Measurements from ENCODE around the gene KDF1. TPM values are rescaled to one million over a fixed set of nuclear protein-coding genes. Genes with fewer than 3 reads are reported as not detected.

The KDF1 gene
- total and polyA plus RNA-seq, 2 of the 13 experiments (the other 11 are each of a cell fraction or from before 2014, with no cell fraction given) = 1.9 to 4.9 TPM

DNA sequence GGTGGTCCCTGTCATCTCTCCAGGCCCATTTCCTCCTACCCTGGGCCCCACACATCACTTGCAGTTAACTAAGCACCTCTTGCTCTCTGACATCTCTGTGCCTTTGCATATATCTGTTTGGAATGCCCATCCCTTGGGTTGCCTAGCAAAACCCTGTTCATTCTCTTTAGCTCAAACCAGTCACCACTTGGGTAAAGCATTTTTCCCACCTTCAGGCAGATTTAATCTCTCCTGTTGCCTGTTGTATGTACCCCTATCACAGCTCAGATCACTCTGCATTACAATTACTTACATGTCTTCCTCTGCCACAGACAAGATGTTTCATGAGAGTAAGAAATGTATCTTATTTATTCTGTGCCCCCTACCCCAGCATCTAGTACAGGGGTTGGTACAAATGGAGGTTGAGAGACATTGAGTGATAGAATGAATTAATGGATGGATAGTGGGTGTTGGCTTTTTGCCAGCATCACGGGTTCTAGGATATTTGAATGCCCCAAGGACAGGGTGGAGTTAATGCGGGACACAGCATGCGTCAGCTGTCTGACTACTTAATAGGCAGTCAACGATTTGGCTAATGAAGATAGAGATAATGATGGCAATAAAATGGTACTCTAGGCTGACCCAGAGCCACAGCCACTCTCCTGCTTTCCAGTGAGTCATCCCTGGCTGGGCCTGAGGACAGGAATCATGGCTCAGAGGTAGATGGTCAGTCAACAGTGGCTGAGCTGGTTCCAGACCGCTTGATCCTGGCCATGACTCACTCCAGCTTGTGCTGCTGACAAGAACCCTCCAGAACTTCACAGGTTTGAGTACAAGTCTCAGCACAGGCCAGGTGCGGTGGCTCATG, 53.0 kb downstream of the KDF1 start (continued):
- no peak for TF ChIP-seq ZNF749 (CRISPR knock-in tag; IDR thresholded peaks at IDR 0.05; ENCODE audit: borderline replicate concordance)
- TF ChIP-seq, protein P1, sequence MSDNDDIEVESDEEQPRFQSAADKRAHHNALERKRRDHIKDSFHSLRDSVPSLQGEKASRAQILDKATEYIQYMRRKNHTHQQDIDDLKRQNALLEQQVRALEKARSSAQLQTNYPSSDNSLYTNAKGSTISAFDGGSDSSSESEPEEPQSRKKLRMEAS (IDR thresholded peaks at IDR 0.05) = no peak
- TF ChIP-seq ZNF446 (CRISPR knock-in tag; IDR thresholded peaks at IDR 0.05) = no peak
- TF ChIP-seq, protein P2, sequence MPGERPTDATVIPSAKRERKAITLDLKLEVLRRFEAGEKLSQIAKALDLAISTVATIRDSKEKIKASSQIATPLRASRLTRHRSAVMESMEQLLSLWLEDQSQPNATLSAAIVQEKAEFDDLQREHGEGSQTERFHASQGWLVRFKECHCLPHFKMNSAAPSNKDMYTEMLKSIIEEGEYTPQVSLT (CRISPR knock-in tag; IDR thresholded peaks at IDR 0.05; ENCODE audit: borderline replicate concordance, low read depth) = no peak
- TF ChIP-seq, protein P3, sequence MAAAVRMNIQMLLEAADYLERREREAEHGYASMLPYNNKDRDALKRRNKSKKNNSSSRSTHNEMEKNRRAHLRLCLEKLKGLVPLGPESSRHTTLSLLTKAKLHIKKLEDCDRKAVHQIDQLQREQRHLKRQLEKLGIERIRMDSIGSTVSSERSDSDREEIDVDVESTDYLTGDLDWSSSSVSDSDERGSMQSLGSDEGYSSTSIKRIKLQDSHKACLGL (CRISPR knock-in tag; IDR thresholded peaks at IDR 0.05) = no peak
- no peak for TF ChIP-seq TGIF2 (CRISPR knock-in tag; IDR thresholded peaks at IDR 0.05)
- no peak for TF ChIP-seq YY1 (IDR thresholded peaks at IDR 0.05; ENCODE audit: insufficient read depth, insufficient replicate concordance, low read depth, low read length)
- TF ChIP-seq MZF1 (CRISPR knock-in tag; IDR thresholded peaks at IDR 0.05; ENCODE audit: borderline replicate concordance) = no peak
- TF ChIP-seq, protein P4, sequence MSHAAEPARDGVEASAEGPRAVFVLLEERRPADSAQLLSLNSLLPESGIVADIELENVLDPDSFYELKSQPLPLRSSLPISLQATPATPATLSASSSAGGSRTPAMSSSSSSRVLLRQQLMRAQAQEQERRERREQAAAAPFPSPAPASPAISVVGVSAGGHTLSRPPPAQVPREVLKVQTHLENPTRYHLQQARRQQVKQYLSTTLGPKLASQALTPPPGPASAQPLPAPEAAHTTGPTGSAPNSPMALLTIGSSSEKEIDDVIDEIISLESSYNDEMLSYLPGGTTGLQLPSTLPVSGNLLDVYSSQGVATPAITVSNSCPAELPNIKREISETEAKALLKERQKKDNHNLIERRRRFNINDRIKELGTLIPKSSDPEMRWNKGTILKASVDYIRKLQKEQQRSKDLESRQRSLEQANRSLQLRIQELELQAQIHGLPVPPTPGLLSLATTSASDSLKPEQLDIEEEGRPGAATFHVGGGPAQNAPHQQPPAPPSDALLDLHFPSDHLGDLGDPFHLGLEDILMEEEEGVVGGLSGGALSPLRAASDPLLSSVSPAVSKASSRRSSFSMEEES (CRISPR knock-in tag; IDR thresholded peaks at IDR 0.05) = no peak
- TF ChIP-seq, protein P5, sequence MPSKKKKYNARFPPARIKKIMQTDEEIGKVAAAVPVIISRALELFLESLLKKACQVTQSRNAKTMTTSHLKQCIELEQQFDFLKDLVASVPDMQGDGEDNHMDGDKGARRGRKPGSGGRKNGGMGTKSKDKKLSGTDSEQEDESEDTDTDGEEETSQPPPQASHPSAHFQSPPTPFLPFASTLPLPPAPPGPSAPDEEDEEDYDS (CRISPR knock-in tag; IDR thresholded peaks at IDR 0.05) = no peak
- no peak for TF ChIP-seq SSRP1 (CRISPR knock-in tag; IDR thresholded peaks at IDR 0.05)
- TF ChIP-seq KDM1A (CRISPR knock-in tag; IDR thresholded peaks at IDR 0.05) = peak; percentile 50; the same call in 1 of the 2 replicates
- TF ChIP-seq, protein P6, sequence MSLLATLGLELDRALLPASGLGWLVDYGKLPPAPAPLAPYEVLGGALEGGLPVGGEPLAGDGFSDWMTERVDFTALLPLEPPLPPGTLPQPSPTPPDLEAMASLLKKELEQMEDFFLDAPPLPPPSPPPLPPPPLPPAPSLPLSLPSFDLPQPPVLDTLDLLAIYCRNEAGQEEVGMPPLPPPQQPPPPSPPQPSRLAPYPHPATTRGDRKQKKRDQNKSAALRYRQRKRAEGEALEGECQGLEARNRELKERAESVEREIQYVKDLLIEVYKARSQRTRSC (CRISPR knock-in tag; IDR thresholded peaks at IDR 0.05; ENCODE audit: low read depth) = no peak
- TF ChIP-seq KAT7 (CRISPR knock-in tag; IDR thresholded peaks at IDR 0.05; ENCODE audit: borderline replicate concordance) = no peak
- no peak for TF ChIP-seq ZNF777 (CRISPR knock-in tag; IDR thresholded peaks at IDR 0.05)
- TF ChIP-seq LCORL (IDR thresholded peaks at IDR 0.05) = no peak
- 0 out of 2 replicates have a peak, but pooled peaks have one; percentile 52 for TF ChIP-seq LCORL (CRISPR knock-in tag; IDR thresholded peaks at IDR 0.05)
- no peak for TF ChIP-seq ATAD3A (CRISPR knock-in tag; IDR thresholded peaks at IDR 0.05)
- TF ChIP-seq SAFB2 (CRISPR knock-in tag; IDR thresholded peaks at IDR 0.05; ENCODE audit: borderline replicate concordance, low read depth) = no peak
- TF ChIP-seq, protein P7, sequence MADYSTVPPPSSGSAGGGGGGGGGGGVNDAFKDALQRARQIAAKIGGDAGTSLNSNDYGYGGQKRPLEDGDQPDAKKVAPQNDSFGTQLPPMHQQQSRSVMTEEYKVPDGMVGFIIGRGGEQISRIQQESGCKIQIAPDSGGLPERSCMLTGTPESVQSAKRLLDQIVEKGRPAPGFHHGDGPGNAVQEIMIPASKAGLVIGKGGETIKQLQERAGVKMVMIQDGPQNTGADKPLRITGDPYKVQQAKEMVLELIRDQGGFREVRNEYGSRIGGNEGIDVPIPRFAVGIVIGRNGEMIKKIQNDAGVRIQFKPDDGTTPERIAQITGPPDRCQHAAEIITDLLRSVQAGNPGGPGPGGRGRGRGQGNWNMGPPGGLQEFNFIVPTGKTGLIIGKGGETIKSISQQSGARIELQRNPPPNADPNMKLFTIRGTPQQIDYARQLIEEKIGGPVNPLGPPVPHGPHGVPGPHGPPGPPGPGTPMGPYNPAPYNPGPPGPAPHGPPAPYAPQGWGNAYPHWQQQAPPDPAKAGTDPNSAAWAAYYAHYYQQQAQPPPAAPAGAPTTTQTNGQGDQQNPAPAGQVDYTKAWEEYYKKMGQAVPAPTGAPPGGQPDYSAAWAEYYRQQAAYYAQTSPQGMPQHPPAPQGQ (CRISPR knock-in tag; IDR thresholded peaks at IDR 0.05; ENCODE audit: borderline replicate concordance) = no peak
- no peak for TF ChIP-seq TAF15 (IDR thresholded peaks at IDR 0.05; ENCODE audit: low read depth, low read length, poor library complexity, severe bottlenecking)
- TF ChIP-seq, protein P8, sequence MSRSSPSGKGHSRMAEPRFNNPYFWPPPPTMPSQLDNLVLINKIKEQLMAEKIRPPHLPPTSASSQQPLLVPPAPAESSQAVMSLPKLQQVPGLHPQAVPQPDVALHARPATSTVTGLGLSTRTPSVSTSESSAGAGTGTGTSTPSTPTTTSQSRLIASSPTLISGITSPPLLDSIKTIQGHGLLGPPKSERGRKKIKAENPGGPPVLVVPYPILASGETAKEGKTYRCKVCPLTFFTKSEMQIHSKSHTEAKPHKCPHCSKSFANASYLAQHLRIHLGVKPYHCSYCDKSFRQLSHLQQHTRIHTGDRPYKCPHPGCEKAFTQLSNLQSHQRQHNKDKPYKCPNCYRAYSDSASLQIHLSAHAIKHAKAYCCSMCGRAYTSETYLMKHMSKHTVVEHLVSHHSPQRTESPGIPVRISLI (CRISPR knock-in tag; IDR thresholded peaks at IDR 0.05; ENCODE audit: borderline replicate concordance) = no peak
- no peak for TF ChIP-seq NFE2 (CRISPR knock-in tag; IDR thresholded peaks at IDR 0.05)
